HG03457 (cell line): ENCODE results near the gene C1orf35.

Source experiments
- ATAC-seq: cut with Tn5 transposase; IDR thresholded peaks from one replicate; pipeline ENCODE4 v1.9.1; 2021; ENCODE audit warnings: moderate number of reproducible peaks; ENCODE audit not compliant: unreplicated experiment

Gene C1orf35

GRCh38 chr1:228064741-228065542 lies 38.2 kb downstream of the C1orf35 start:
- ATAC-seq = no peak

DNA sequence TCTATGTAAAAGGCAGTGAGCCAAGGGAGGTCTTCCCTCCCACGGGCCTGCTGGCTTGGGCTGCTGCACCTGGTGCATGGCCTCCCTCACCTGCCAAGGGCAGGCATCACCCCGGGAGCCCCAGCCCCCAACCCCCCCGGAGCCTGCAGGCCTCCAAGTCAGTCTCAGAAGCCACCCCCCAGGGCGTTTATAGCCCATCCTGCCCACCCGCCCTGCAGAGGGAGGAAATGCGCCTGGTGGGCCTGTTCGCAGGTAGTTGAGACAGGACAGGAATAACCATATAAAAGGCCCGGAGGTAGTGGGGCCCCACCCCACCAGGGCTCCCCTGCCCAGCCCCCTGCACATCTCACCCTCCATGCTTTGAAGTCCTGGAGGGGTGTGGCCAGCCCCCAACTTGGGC lies 38.8 kb downstream of the C1orf35 start:
- no peak for ATAC-seq

DNA sequence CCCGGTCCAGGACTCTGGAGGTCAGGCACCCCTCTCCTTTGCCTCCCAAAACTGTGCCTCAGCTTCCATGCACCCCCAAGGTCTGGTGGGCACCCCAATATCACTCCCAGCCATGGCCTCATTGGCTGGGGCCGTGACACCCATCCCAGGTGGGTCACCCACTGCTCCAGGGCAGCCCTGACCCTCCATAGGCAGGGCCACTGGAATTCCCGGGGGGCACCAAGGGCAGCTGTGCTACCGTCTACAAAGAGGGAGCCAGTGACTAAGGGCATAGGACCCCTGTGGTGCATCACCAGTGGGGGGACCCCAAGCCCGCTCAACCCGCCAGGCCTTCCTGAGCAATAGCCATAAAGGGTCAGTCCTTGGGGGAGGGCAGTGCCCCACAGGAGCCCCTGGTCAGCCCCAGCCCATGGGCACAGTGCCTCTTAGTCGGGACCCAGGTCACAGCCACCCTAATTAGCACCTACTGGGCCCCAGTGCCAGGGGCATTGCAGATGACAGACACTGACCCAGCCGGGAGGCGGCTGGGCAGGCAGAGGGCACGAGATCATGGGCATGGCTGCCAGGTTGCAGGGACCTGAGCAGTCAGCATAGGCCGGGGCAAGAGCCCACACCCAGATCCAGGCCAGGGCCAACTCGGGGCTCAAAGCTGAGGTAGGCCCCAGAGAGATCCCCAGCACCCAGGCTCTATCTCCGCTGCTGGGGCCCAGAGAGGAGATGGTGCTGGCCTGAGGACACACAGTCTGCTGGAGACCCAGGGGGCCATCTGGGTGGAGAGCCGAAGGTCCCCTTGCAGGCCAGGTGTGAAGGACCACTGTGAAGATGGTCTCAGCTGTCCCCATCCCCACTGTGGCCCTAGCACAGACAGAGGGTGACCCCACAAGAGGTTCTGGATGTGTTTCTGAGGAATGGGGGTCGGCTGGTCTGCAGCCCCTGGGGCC lies 39.6 kb downstream of the C1orf35 start:
- no peak for ATAC-seq

GRCh38 chr1:228062812-228063211 lies 40.3 kb downstream of the C1orf35 start:
- ATAC-seq = no peak

GRCh38 chr1:228062085-228062791 lies 40.9 kb downstream of the C1orf35 start:
- ATAC-seq = no peak

GRCh38 chr1:228061411-228062084 lies 41.6 kb downstream of the C1orf35 start:
- no peak for ATAC-seq

- ATAC-seq = no peak
Measured at GRCh38 chr1:228060458-228061190, 42.5 kb downstream of the C1orf35 start.

- ATAC-seq = no peak
Measured at GRCh38 chr1:228059634-228060457, 43.3 kb downstream of the C1orf35 start.

GRCh38 chr1:228058949-228059633 lies 44.0 kb downstream of the C1orf35 start:
- no peak for ATAC-seq

GRCh38 chr1:228058172-228058948 lies 44.8 kb downstream of the C1orf35 start:
- ATAC-seq = no peak
